ENCODE data around the gene UGT1A7.

UGT1A7 gene

GRCh38 chr2:233798335-233799086, 116.8 kb downstream of the UGT1A7 start:
- no peak for DNase-seq (ENCODE audit: low read depth, low spot score)

- no peak for DNase-seq (ENCODE audit: low read depth, low spot score)
Measured at GRCh38 chr2:233799087-233799665, 117.5 kb downstream of the UGT1A7 start.

GRCh38 chr2:233799716-233800115, 118.0 kb downstream of the UGT1A7 start:
- DNase-seq (ENCODE audit: low read depth, low spot score), result no peak

- DNase-seq (ENCODE audit: low read depth, low spot score), result no peak
Measured at GRCh38 chr2:233800208-233800607, 118.5 kb downstream of the UGT1A7 start.

GRCh38 chr2:233801357-233802131, 119.8 kb downstream of the UGT1A7 start:
- DNase-seq (ENCODE audit: low read depth, low spot score), result no peak

- no peak for DNase-seq (ENCODE audit: low read depth, low spot score)
Measured at GRCh38 chr2:233802132-233802815, 120.6 kb downstream of the UGT1A7 start.

- DNase-seq (ENCODE audit: low read depth, low spot score), result no peak
Measured at GRCh38 chr2:233803292-233803911, 121.7 kb downstream of the UGT1A7 start.

GRCh38 chr2:233803994-233804393, 122.3 kb downstream of the UGT1A7 start:
- DNase-seq (ENCODE audit: low read depth, low spot score), result no peak

GRCh38 chr2:233807215-233807865, 125.6 kb downstream of the UGT1A7 start:
- no peak for DNase-seq (ENCODE audit: low read depth, low spot score)

GRCh38 chr2:233807966-233808935, 126.5 kb downstream of the UGT1A7 start:
- DNase-seq (ENCODE audit: low read depth, low spot score), result no peak

GRCh38 chr2:233810385-233810784, 128.7 kb downstream of the UGT1A7 start:
- no peak for DNase-seq (ENCODE audit: low read depth, low spot score)

GRCh38 chr2:233811087-233811486, 129.4 kb downstream of the UGT1A7 start:
- DNase-seq (ENCODE audit: low read depth, low spot score), result no peak

- DNase-seq (ENCODE audit: low read depth, low spot score), result no peak
Measured at GRCh38 chr2:233811732-233812131, 130.0 kb downstream of the UGT1A7 start.

GRCh38 chr2:233813236-233814055, 131.7 kb downstream of the UGT1A7 start:
- no peak for DNase-seq (ENCODE audit: low read depth, low spot score)

GRCh38 chr2:233814056-233814835, 132.5 kb downstream of the UGT1A7 start:
- DNase-seq (ENCODE audit: low read depth, low spot score), result no peak

- no peak for DNase-seq (ENCODE audit: low read depth, low spot score)
Measured at GRCh38 chr2:233815861-233816260, 134.2 kb downstream of the UGT1A7 start.

- DNase-seq (ENCODE audit: low read depth, low spot score), result no peak
Measured at GRCh38 chr2:233816334-233816733, 134.6 kb downstream of the UGT1A7 start.

- DNase-seq (ENCODE audit: low read depth, low spot score), result no peak
Measured at GRCh38 chr2:233816771-233817170, 135.1 kb downstream of the UGT1A7 start.
